Loucy (cell line): Measurements from ENCODE around the gene PRF1.

ENCODE experiments used
- H2AFZ ChIP-seq: fragments of 200-600 bp; sonication (generic); 2 replicates; pipeline ENCODE4 v1.6.0; 2016; ENCODE audit warnings: antibody characterized with exemption, mild to moderate bottlenecking, low read length, moderate library complexity
- H3F3A ChIP-seq: fragments of 200-600 bp; 2 replicates; pipeline ENCODE4 v1.6.0; 2016; ENCODE audit warnings: antibody characterized with exemption, low read depth, mild to moderate bottlenecking
- H3K27me3 ChIP-seq: fragments of 200-600 bp; sonication (generic); 2 replicates; pipeline ENCODE4 v1.6.1; 2014; ENCODE audit warnings: low read length, mild to moderate bottlenecking; ENCODE audit not compliant: insufficient read depth, poor library complexity, severe bottlenecking
- H3K36me3 ChIP-seq: fragments of 200-600 bp; sonication (generic); 2 replicates; pipeline ENCODE4 v1.6.1; 2016; ENCODE audit warnings: low read length; ENCODE audit not compliant: insufficient read depth
- H3K4me1 ChIP-seq: fragments of 200-600 bp; sonication (generic); 2 replicates; pipeline ENCODE4 v1.5.1; 2014; ENCODE audit warnings: low read length, mild to moderate bottlenecking; ENCODE audit not compliant: insufficient read depth, poor library complexity, severe bottlenecking
- H3K4me2 ChIP-seq: fragments of 200-600 bp; sonication (generic); 2 replicates; pipeline ENCODE4 v1.6.0; 2014; ENCODE audit warnings: antibody characterized with exemption, low read length, low read depth, mild to moderate bottlenecking; ENCODE audit not compliant: poor library complexity, severe bottlenecking
- H3K4me3 ChIP-seq: fragments of 200-600 bp; sonication (generic); 2 replicates; pipeline ENCODE4 v1.5.1; 2014; ENCODE audit warnings: low read length, mild to moderate bottlenecking, mixed read lengths; ENCODE audit not compliant: poor library complexity, severe bottlenecking
- H3K79me2 ChIP-seq: fragments of 200-600 bp; sonication (generic); 2 replicates; pipeline ENCODE4 v1.6.1; 2014; ENCODE audit warnings: low read length; ENCODE audit not compliant: insufficient read depth
- H3K9ac ChIP-seq: fragments of 200-600 bp; sonication (generic); 2 replicates; pipeline ENCODE4 v1.6.0; 2014; ENCODE audit warnings: mild to moderate bottlenecking, low read depth, low read length, moderate library complexity; ENCODE audit not compliant: poor library complexity, severe bottlenecking
- H3K9me2 ChIP-seq: fragments of 200-600 bp; sonication (generic); replicated peaks from 2 replicates; pipeline ENCODE4 v1.6.1; 2016; ENCODE audit warnings: low read depth, low read length, mixed read lengths
- H3K9me3 ChIP-seq: fragments of 200-600 bp; sonication (generic); 2 replicates; pipeline ENCODE4 v1.6.1; 2014; ENCODE audit warnings: mild to moderate bottlenecking, antibody characterized with exemption, low read length, low read depth; ENCODE audit not compliant: insufficient read depth
- H4K20me1 ChIP-seq: fragments of 200-600 bp; sonication (generic); 2 replicates; pipeline ENCODE4 v1.6.0; 2014; ENCODE audit warnings: antibody characterized with exemption, low read length, mild to moderate bottlenecking; ENCODE audit not compliant: insufficient read depth, poor library complexity, severe bottlenecking
- EZH2phosphoT487 ChIP-seq: fragments of 200-600 bp; IDR thresholded peaks from 2 replicates; pipeline ENCODE4 v1.6.1; 2018; ENCODE audit warnings: antibody characterized with exemption, mild to moderate bottlenecking, moderate library complexity, borderline replicate concordance
- TF ChIP-seq, protein P1 (sequence below): fragments of 200-600 bp; sonication (generic); conservative IDR thresholded peaks from 2 replicates; pipeline ENCODE4 v1.5.1; 2014; ENCODE audit warnings: mild to moderate bottlenecking, antibody characterized with exemption, low read length

The PRF1 gene

DNA sequence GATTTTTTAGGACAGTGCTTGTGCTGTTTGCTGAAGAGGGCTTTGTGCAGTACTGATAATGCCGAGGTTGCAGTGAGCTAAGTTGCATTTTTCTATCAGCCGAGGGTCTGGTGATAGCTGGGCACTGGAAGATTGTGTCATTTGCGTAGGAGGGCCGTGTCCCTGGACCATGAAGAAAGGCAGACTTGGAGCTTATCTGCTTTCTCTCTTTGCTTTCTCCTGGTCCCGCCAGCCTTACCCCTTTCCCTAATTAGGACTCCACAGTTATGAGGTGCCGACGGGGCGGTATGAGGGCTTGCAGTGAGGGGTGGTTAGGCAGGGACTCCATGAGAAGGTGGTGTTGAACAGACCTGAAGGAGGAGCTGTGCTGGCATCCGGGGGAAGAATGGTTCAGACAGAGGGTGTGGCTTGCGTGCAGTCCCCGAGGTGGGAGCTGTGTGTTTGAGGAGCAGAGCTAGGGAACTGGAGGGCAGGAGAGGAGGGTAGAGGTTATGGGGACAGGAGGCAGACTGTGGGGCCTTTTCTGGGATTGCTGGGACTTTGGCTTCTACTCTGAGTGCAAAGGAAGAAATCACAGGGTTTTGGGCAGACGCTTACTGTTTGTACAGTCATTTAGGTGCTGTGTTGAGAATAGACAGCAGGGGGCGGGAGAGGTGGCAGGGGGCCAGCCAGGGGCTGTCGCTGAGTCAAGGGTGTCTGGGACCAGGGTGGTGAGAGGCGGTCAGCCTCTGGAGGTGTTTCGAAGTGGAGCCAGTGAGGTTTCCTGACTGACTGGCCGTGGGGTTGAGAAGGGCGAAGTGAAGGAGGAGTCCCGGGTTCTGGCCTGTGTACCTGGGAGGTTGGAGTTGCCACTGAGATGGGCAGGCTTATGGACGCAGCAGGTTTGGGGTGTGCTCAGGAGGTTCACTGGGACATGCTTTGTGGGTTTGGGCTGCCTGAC, 43.4 kb downstream of the PRF1 start:
- Histone ChIP-seq H3K36me3 (no peaks in the 10 kb centered on the region), H3F3A (no peaks in the 10 kb centered on the region), H2AFZ (peak overlapping the region; percentile 81), H4K20me1 (no peaks in the 10 kb centered on the region), H3K9ac (peak overlapping the region; percentile 50), H3K27me3 (no peaks in the 10 kb centered on the region), H3K4me1 (peaks cover 45% of the 10 kb centered on the region), H3K4me2 (peak overlapping the region; percentile 51), H3K9me2 (no peaks in the 10 kb centered on the region), H3K4me3 (peak overlapping the region; percentile 57), H3K79me2 (no peaks in the 10 kb centered on the region), H3K9me3 (no peaks in the 10 kb centered on the region)
- TF ChIP-seq, protein P1, sequence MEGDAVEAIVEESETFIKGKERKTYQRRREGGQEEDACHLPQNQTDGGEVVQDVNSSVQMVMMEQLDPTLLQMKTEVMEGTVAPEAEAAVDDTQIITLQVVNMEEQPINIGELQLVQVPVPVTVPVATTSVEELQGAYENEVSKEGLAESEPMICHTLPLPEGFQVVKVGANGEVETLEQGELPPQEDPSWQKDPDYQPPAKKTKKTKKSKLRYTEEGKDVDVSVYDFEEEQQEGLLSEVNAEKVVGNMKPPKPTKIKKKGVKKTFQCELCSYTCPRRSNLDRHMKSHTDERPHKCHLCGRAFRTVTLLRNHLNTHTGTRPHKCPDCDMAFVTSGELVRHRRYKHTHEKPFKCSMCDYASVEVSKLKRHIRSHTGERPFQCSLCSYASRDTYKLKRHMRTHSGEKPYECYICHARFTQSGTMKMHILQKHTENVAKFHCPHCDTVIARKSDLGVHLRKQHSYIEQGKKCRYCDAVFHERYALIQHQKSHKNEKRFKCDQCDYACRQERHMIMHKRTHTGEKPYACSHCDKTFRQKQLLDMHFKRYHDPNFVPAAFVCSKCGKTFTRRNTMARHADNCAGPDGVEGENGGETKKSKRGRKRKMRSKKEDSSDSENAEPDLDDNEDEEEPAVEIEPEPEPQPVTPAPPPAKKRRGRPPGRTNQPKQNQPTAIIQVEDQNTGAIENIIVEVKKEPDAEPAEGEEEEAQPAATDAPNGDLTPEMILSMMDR: peak; percentile 82
- no peak for TF ChIP-seq EZH2phosphoT487

GRCh38 chr10:70558295-70558694, 44.2 kb downstream of the PRF1 start:
- Histone ChIP-seq H2AFZ (no peak overlapping the region), H3K4me1 (peaks cover 37% of the 10 kb centered on the region), H3K27me3 (no peaks in the 10 kb centered on the region), H4K20me1 (no peaks in the 10 kb centered on the region), H3K9ac (no peak overlapping the region), H3K4me3 (no peak overlapping the region), H3K36me3 (no peaks in the 10 kb centered on the region), H3K79me2 (no peaks in the 10 kb centered on the region), H3K4me2 (no peak overlapping the region), H3F3A (no peaks in the 10 kb centered on the region), H3K9me2 (no peaks in the 10 kb centered on the region), H3K9me3 (no peaks in the 10 kb centered on the region)
- no peak for TF ChIP-seq EZH2phosphoT487
- TF ChIP-seq, protein P1: no peak

DNA sequence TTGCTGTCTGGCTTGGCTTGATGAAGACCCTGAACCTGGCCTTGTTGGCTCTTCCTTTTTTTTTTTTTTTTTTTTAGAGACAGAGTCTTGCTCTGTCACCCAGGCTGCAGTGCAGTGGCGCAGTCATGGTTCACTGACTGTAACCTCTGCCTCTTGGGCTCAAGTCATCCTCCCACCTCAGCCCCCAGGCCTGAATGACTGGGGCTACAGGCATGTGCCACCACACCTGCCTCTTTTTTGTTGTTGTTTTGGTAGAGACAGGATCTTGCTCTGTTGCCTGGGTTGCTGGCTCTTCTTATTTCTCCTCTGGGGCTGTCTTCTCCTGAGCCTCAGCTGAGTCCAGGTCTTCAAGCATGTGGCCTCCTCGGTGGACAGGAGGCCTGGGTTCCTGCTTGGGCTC, 44.7 kb downstream of the PRF1 start:
- Histone ChIP-seq H3K4me1 (peaks cover 33% of the 10 kb centered on the region), H3K36me3 (no peaks in the 10 kb centered on the region), H3K9ac (no peak overlapping the region), H3K4me3 (no peak overlapping the region), H3K27me3 (no peaks in the 10 kb centered on the region), H3K9me3 (no peaks in the 10 kb centered on the region), H3K79me2 (no peaks in the 10 kb centered on the region), H2AFZ (no peak overlapping the region), H3F3A (no peaks in the 10 kb centered on the region), H4K20me1 (no peaks in the 10 kb centered on the region), H3K4me2 (no peak overlapping the region), H3K9me2 (no peaks in the 10 kb centered on the region)
- TF ChIP-seq EZH2phosphoT487: no peak
- TF ChIP-seq, protein P1: no peak
